K562 (cell line): ENCODE measurements around the gene ELMO3. TPM values are rescaled to one million over a fixed set of nuclear protein-coding genes. Genes with fewer than 3 reads are reported as not detected.

Experiments
- ETS2 ChIP-seq: IDR thresholded peaks from 2 replicates; pipeline ENCODE4 v1.6.1; 2016; ENCODE audit warnings: borderline replicate concordance, missing genetic modification characterization, mild to moderate bottlenecking, moderate library complexity, missing compliant biosample characterization; ENCODE audit not compliant: poor library complexity, severe bottlenecking
- KLF16 ChIP-seq: IDR thresholded peaks from 2 replicates; pipeline ENCODE4 v1.6.1; 2016; ENCODE audit warnings: antibody characterized with exemption
- MCM5 ChIP-seq: fragments of 450-650 bp; IDR thresholded peaks from 2 replicates; pipeline ENCODE4 v1.6.1; 2016; ENCODE audit warnings: low read depth
- NFE2L1 ChIP-seq: fragments of 450-650 bp; IDR thresholded peaks from 2 replicates; pipeline ENCODE4 v1.6.1; 2016; ENCODE audit warnings: missing genetic modification characterization, low read depth, mild to moderate bottlenecking, missing compliant biosample characterization, moderate library complexity, borderline replicate concordance
- POLR3G ChIP-seq: IDR thresholded peaks from 2 replicates; pipeline ENCODE4 v1.6.1; 2011; ENCODE audit not compliant: insufficient read length, insufficient replicate concordance; ENCODE audit errors: extremely low read depth
- RBFOX2 ChIP-seq: fragments of 200-400 bp; formaldehyde crosslinking; IDR thresholded peaks from 2 replicates; pipeline ENCODE4 v1.6.1; 2017; ENCODE audit warnings: low read depth, mild to moderate bottlenecking, low read length, moderate library complexity
- SAP30 ChIP-seq: fragments of 200-600 bp; sonication (generic); IDR thresholded peaks from 2 replicates; pipeline ENCODE4 v1.6.1; 2012; ENCODE audit warnings: borderline replicate concordance, low read depth, mild to moderate bottlenecking, moderate library complexity, low read length, control low read depth, inconsistent platforms; ENCODE audit not compliant: insufficient read depth, poor library complexity, severe bottlenecking
- SRSF9 ChIP-seq: fragments of 200-400 bp; formaldehyde crosslinking; IDR thresholded peaks from 2 replicates; pipeline ENCODE4 v1.6.1; 2017; ENCODE audit warnings: low read depth, low read length, borderline replicate concordance
- XRCC5 ChIP-seq: fragments of 200-400 bp; formaldehyde crosslinking; IDR thresholded peaks from 2 replicates; pipeline ENCODE4 v1.6.1; 2017; ENCODE audit warnings: low read depth, mild to moderate bottlenecking, low read length
- ZNF274 ChIP-seq: IDR thresholded peaks from 2 replicates; pipeline ENCODE4 v1.6.1; 2011; ENCODE audit warnings: low read depth, mild to moderate bottlenecking, low read length, moderate library complexity, borderline replicate concordance
- polyA plus RNA-seq, 8 experiments: library from polyadenylated mRNA; depleted of rRNA in 4 of 8; stranded (reverse) in 5 of 8; unstranded in 3 of 8; fragments of >200 nt; fragmentation: Nextera tagmentation in 2 of 8; fragmentation: Illumina TruSeq in 1 of 8; extraction: Ambion mirVana in 2 of 8; extraction: Trizol in 1 of 8; gene quantifications; 2 replicates each; pipeline versions ENCODE4 v1.2.1 to v1.2.3, GENCODE V29; 2011 to 2014; ENCODE audit warnings: inconsistent platforms in 1 of 8, missing spikeins in 1 of 8
- total RNA-seq, 7 experiments: library from RNA; depleted of rRNA in 6 of 7; stranded (reverse); fragments of >200 nt in 6 of 7; fragmentation: Illumina TruSeq in 2 of 7; extraction: Trizol in 2 of 7; gene quantifications; 2 replicates each; pipeline versions ENCODE4 v1.2.1 to v1.2.3, GENCODE V29; 2011 to 2021; ENCODE audit warnings: low replicate concordance in 1 of 7
- TF ChIP-seq, protein P1 (sequence below), 3 experiments: fragments of 200-800 bp in 1 of 3; fragments of 250-450 bp in 1 of 3; fragments of 450-650 bp in 1 of 3; sonication (Bioruptor Pico) in 1 of 3; sonication (Bioruptor generic) in 1 of 3; formaldehyde crosslinking in 1 of 3; IDR thresholded peaks; 2 replicates each; pipeline versions ENCODE4 v1.6.1 to v1.8.0; 2016 to 2022; ENCODE audit warnings: mild to moderate bottlenecking in 2 of 3, missing genetic modification characterization in 2 of 3, missing compliant biosample characterization in 1 of 3, moderate library complexity in 1 of 3
- TF ChIP-seq, protein P2 (sequence below): fragments of 450-650 bp; IDR thresholded peaks from 2 replicates; pipeline ENCODE4 v1.6.1; 2016; ENCODE audit warnings: low read depth, mild to moderate bottlenecking, moderate library complexity

The ELMO3 gene
- total and polyA plus RNA-seq, 9 of the 15 experiments (the other 6 are each of a cell fraction or from before 2014, with no cell fraction given): 0.04 to 5.1 (median 1.5) TPM

DNA sequence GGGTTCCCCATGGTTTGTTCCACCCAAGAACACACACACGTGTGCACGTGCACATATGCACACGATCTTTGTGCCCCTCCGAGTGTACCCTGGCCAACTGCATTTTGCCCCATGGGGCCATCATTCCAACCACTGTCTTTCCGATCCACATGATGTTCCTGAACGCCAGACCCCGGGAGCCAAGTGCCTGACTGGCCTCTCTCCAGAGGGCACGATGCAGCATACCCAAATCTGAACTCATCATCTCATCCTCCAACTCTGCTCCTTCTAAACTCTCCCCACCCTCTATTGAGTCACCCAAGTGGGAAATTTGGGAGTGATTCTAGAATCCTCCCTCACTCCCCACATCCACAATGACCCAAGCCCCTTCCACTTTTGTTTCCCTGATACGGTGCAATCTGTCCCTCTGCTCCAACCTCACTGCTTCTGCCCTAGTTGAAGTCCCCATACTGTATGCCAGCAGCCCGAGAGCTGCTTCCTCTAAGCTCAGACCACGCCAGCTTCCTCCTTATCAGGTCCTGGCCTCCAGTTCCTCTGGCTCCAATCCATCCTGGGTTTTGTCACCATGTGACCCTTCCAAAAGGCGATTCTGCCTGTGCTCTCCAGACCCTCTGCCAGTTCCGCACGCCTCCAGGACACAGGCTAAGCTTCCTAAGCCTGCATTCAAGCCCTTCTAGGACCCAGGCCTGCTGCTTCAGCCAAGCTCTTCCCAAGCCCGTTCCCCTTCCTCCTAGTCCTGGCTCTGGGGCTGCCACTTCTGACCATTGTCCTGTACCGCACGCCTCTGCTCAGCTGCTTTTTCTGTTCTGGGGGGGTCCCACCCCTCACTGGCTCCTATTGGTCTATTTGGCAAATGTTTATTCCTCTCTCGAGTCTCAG lies 17.9 kb downstream of the ELMO3 start (continued):
- TF ChIP-seq, protein P1, sequence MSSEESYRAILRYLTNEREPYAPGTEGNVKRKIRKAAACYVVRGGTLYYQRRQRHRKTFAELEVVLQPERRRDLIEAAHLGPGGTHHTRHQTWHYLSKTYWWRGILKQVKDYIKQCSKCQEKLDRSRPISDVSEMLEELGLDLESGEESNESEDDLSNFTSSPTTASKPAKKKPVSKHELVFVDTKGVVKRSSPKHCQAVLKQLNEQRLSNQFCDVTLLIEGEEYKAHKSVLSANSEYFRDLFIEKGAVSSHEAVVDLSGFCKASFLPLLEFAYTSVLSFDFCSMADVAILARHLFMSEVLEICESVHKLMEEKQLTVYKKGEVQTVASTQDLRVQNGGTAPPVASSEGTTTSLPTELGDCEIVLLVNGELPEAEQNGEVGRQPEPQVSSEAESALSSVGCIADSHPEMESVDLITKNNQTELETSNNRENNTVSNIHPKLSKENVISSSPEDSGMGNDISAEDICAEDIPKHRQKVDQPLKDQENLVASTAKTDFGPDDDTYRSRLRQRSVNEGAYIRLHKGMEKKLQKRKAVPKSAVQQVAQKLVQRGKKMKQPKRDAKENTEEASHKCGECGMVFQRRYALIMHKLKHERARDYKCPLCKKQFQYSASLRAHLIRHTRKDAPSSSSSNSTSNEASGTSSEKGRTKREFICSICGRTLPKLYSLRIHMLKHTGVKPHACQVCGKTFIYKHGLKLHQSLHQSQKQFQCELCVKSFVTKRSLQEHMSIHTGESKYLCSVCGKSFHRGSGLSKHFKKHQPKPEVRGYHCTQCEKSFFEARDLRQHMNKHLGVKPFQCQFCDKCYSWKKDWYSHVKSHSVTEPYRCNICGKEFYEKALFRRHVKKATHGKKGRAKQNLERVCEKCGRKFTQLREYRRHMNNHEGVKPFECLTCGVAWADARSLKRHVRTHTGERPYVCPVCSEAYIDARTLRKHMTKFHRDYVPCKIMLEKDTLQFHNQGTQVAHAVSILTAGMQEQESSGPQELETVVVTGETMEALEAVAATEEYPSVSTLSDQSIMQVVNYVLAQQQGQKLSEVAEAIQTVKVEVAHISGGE (CRISPR knock-in tag; IDR thresholded peaks at IDR 0.05): no peak
- TF ChIP-seq XRCC5 (no peak), ETS2 (no peak), NFE2L1 (tag) (no peak), SRSF9 (no peak), ZNF274 (no peak), POLR3G (no peak), MCM5 (no peak), RBFOX2 (peak; percentile 17; the same call in 1 of the 2 replicates), SAP30 (no peak), KLF16 (no peak)
- TF ChIP-seq, protein P2, sequence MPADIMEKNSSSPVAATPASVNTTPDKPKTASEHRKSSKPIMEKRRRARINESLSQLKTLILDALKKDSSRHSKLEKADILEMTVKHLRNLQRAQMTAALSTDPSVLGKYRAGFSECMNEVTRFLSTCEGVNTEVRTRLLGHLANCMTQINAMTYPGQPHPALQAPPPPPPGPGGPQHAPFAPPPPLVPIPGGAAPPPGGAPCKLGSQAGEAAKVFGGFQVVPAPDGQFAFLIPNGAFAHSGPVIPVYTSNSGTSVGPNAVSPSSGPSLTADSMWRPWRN: no peak
